Hippocampal formation (tissue), 2 donors: Measurements from ENCODE around the gene LPCAT1.
"Not testable (repeated sequence)": the region's sequence is repeated elsewhere in the genome, so short reads cannot be mapped to it uniquely, and the experiment has no call there.

ENCODE experiments used
- DNase-seq, 2 donors: peaks; one replicate each; lab custom pipeline; 2025; lab: John Stamatoyannopoulos, UW

LPCAT1 gene

GRCh38 chr5:1523793-1524480 lies at the start of gene LPCAT1:
LPCAT1 (minus strand) TSS chr5:1523960; CDS start chr5:1523844, 116 bp downstream.
- DNase-seq = peak; percentile 54 to 61

GRCh38 chr5:1571875-1572274 lies 48.1 kb upstream of the LPCAT1 start:
- not testable (repeated sequence) for DNase-seq

- no peak for DNase-seq
Observed at GRCh38 chr5:1570975-1571374, 47.2 kb upstream of the LPCAT1 start.

- DNase-seq = no peak
Observed at GRCh38 chr5:1568201-1568979, 44.6 kb upstream of the LPCAT1 start.

- DNase-seq = not testable (repeated sequence)
Observed at GRCh38 chr5:1567527-1568200, 43.9 kb upstream of the LPCAT1 start.

- no peak for DNase-seq
Observed at GRCh38 chr5:1565737-1566734, 42.3 kb upstream of the LPCAT1 start.

GRCh38 chr5:1564824-1565736 lies 41.3 kb upstream of the LPCAT1 start:
- no peak for DNase-seq

- peak in 1 of 2 donors; percentile 13 for DNase-seq
Observed at GRCh38 chr5:1564182-1564748, 40.5 kb upstream of the LPCAT1 start.

- DNase-seq = no peak
Observed at GRCh38 chr5:1563617-1564181, 39.9 kb upstream of the LPCAT1 start.

GRCh38 chr5:1563051-1563461 lies 39.3 kb upstream of the LPCAT1 start:
- DNase-seq = no peak

- DNase-seq = no peak
Observed at GRCh38 chr5:1562599-1562998, 38.8 kb upstream of the LPCAT1 start.

- DNase-seq = no peak
Observed at GRCh38 chr5:1561402-1561929, 37.7 kb upstream of the LPCAT1 start.

- DNase-seq = not testable (repeated sequence)
Observed at GRCh38 chr5:1560499-1560898, 36.7 kb upstream of the LPCAT1 start.

GRCh38 chr5:1558944-1559343 lies 35.2 kb upstream of the LPCAT1 start:
- DNase-seq = no peak

- no peak for DNase-seq
Observed at GRCh38 chr5:1557114-1557873, 33.5 kb upstream of the LPCAT1 start.

GRCh38 chr5:1555808-1556731 lies 32.3 kb upstream of the LPCAT1 start:
- no peak for DNase-seq

GRCh38 chr5:1555011-1555807 lies 31.4 kb upstream of the LPCAT1 start:
- DNase-seq = no peak
